Left lung (tissue), 10 donors: ENCODE data around the gene GTPBP10. TPM values are rescaled to one million over a fixed set of nuclear protein-coding genes. Genes with fewer than 3 reads are reported as not detected.

ENCODE experiments used
- ATAC-seq: fragments of 200-7000 bp; cut with Tn5 transposase; one replicate; pipeline ENCODE4 v1.9.1; 2020; ENCODE audit warnings: moderate library complexity
- DNase-seq, 4 donors: peaks; one replicate each; pipeline ENCODE4 v3.0.0-alpha.2; 2013 to 2020
- H3K27ac ChIP-seq, 2 donors: fragments of 200-600 bp; sonication (generic) in 1 of 2; one replicate each; pipeline versions ENCODE4 v1.5.0 to v1.8.0; 2020 to 2021
- H3K27me3 ChIP-seq, 2 donors: fragments of 200-600 bp; sonication (generic) in 1 of 2; one replicate each; pipeline versions ENCODE4 v1.5.0 to v1.8.0; 2020 to 2021
- H3K36me3 ChIP-seq, 2 donors: fragments of 200-600 bp; sonication (generic) in 1 of 2; one replicate each; pipeline versions ENCODE4 v1.5.0 to v1.8.0; 2020 to 2021
- H3K4me1 ChIP-seq, 2 donors: fragments of 200-600 bp; one replicate each; pipeline ENCODE4 v1.8.0; 2021
- H3K4me3 ChIP-seq, 2 donors: fragments of 200-600 bp; sonication (generic) in 1 of 2; one replicate each; pipeline versions ENCODE4 v1.5.0 to v1.8.0; 2020 to 2021; ENCODE audit warnings: mild to moderate bottlenecking in 1 of 2
- H3K9me3 ChIP-seq, 2 donors: fragments of 200-600 bp; sonication (generic) in 1 of 2; one replicate each; pipeline versions ENCODE4 v1.5.0 to v1.8.0; 2020 to 2021
- CTCF ChIP-seq, 2 donors: fragments of 200-600 bp; sonication (generic) in 1 of 2; IDR thresholded peaks; one replicate each; pipeline versions ENCODE4 v1.5.0 to v1.8.0; 2021; ENCODE audit warnings: antibody characterized with exemption in 2 of 2
- intact Hi-C, 2 donors: fragments of 100-400 bp; cut with DNase I; formaldehyde crosslinking; loops; one replicate each; pipeline versions ENCODE4 v1.11.2 to v1.14.2; 2022
- polyA plus RNA-seq, 6 donors: library from polyadenylated mRNA; unstranded; fragments of 120-200 nt; gene quantifications; one replicate each; pipeline ENCODE4 v1.2.1, GENCODE V29; 2013; ENCODE audit not compliant: insufficient read length in 6 of 6
- total RNA-seq, 2 donors: library from RNA; stranded (reverse); fragmentation: NEBNext Ultra II Directional; extraction: Animal tissue kit (Norgen Biotek cat#: 25700); gene quantifications; one replicate each; pipeline ENCODE4 v1.2.1, GENCODE V29; 2021
- donor health status: DM: no; HTN: yes; CAD: no.
- donor health status: DM: no; HTN: no; CAD: no.

GTPBP10 gene
- total and polyA plus RNA-seq, 8 donors: 15.5 to 26.5 (median 23.7) TPM

GRCh38 chr7:90390926-90391325 lies 44.4 kb downstream of the GTPBP10 start:
- intact Hi-C loops: no loop called here
- Histone ChIP-seq H3K4me3 (no peak overlapping the region), H3K4me1 (no peaks in the 10 kb centered on the region), H3K36me3 (peaks cover 0 to 13% of the 10 kb centered on the region in 2 donors), H3K27me3 (no peaks in the 10 kb centered on the region), H3K27ac (no peak overlapping the region), H3K9me3 (no peaks in the 10 kb centered on the region)
- TF ChIP-seq CTCF (IDR thresholded peaks at IDR 0.05): no peak
- DNase-seq: no peak
- ATAC-seq: no peak

DNA sequence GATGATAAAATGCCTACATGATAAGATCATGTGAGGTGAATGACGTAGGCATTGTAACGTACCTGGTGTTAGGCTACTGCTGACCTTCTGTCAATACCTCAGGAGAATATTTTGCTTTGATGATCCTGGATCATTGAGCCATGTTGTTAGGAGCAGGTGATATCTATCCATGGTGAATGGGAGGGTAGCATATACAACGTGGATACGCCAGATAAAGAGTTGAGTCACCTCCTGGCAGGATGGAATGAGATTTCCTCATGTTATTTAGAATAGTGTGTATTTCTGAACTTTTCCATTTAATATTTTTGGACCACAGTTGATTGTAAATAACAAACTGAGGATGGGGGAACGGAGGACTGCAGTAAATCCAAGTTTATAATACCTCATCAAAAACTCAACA lies 45.0 kb downstream of the GTPBP10 start:
- Histone ChIP-seq H3K27ac (no peak overlapping the region), H3K9me3 (no peaks in the 10 kb centered on the region), H3K4me1 (no peaks in the 10 kb centered on the region), H3K36me3 (peaks cover 0 to 7% of the 10 kb centered on the region in 2 donors), H3K27me3 (no peaks in the 10 kb centered on the region), H3K4me3 (no peak overlapping the region)
- DNase-seq: no peak
- intact Hi-C loops: no loop called here
- no peak for ATAC-seq
- TF ChIP-seq CTCF (IDR thresholded peaks at IDR 0.05): no peak

GRCh38 chr7:90396420-90396819 lies 49.9 kb downstream of the GTPBP10 start:
- Histone ChIP-seq H3K4me1 (no peaks in the 10 kb centered on the region), H3K27ac (no peak overlapping the region), H3K27me3 (no peaks in the 10 kb centered on the region), H3K4me3 (no peak overlapping the region), H3K36me3 (no peaks in the 10 kb centered on the region), H3K9me3 (peaks cover 0 to 7% of the 10 kb centered on the region in 2 donors)
- no peak for TF ChIP-seq CTCF (IDR thresholded peaks at IDR 0.05)
- intact Hi-C loops: no loop called here
- no peak for DNase-seq
- ATAC-seq: no peak

- ATAC-seq (no peak), DNase-seq (peak in 2 of 4 donors; percentile 26 to 36)
- Histone ChIP-seq H3K9me3 (peaks cover 0 to 7% of the 10 kb centered on the region in 2 donors), H3K4me3 (no peak overlapping the region), H3K36me3 (peaks cover 0 to 11% of the 10 kb centered on the region in 2 donors), H3K27me3 (no peaks in the 10 kb centered on the region), H3K27ac (no peak overlapping the region), H3K4me1 (peaks cover 4 to 11% of the 10 kb centered on the region in 2 donors)
- intact Hi-C loops: no loop called here
- TF ChIP-seq CTCF (IDR thresholded peaks at IDR 0.05): no peak
These were observed 55.5 kb downstream of the GTPBP10 start for GRCh38 chr7:90401989-90402388.

DNA sequence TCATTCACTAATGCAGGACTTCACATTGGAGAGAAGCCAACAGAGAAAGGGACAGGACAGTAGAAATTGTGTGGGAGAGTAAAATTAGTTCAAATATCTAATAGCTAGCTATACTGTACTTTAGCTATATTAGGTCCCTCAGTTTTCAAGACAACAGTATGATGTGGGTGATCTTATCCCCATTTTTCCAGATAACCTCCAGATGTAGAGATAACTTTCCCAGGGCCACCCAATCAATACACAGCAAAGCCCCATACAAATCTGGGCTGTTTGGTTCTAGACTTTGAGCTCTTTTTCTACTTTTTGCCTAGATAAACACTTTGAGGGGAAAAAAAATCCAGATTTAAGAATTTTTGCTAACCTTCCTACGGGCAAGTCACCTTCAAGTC lies 56.3 kb downstream of the GTPBP10 start:
- Histone ChIP-seq H3K27me3 (no peaks in the 10 kb centered on the region), H3K4me1 (peaks cover 4 to 11% of the 10 kb centered on the region in 2 donors), H3K9me3 (peaks cover 0 to 7% of the 10 kb centered on the region in 2 donors), H3K36me3 (peaks cover 0 to 14% of the 10 kb centered on the region in 2 donors), H3K4me3 (peak overlapping the region; percentile 52 to 53), H3K27ac (peak overlapping the region; percentile 81 to 95)
- TF ChIP-seq CTCF (IDR thresholded peaks at IDR 0.05): no peak
- intact Hi-C loops: no loop called here
- no peak for ATAC-seq
- DNase-seq: no peak
